Measurements from ENCODE around the gene A1BG.

DNA sequence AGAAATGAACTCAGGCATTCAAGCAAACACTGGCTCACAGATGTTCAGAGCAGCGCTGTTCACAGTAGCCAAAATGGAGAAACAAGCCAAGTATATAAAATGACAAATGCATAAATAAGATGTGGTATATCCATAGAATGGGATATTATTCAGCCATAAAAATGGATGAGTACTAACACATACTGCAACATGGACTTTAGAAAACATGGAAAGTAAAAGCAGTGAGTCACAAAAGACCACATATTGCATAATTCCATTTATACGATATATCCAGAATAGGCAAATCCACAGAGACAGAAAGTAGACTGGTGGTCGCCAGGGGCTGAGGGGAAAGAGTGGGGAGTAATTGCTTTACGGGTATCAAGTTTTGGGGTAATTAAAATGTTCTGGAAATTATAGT lies 20.9 kb upstream of the A1BG start:
- TF ChIP-seq POLR2AphosphoS5 (IDR thresholded peaks at IDR 0.05) (no peak), CTCF (IDR thresholded peaks at IDR 0.05) (no peak)

Data from sigmoid colon (tissue), 4 donors.